NK-92 treated with Interleukin-12 subunit alpha and Interleukin-12 subunit beta, amount 100 ng/mL, for 24 hours (cell line): ENCODE data around the gene DCXR.

Source experiments
- DNase-seq: peaks from one replicate; lab custom pipeline; 2025; lab: John Stamatoyannopoulos, UW

Gene DCXR

GRCh38 chr17:82010575-82011525 lies 26.6 kb downstream of the DCXR start:
- no peak for DNase-seq

GRCh38 chr17:82009413-82009812 lies 28.1 kb downstream of the DCXR start:
- no peak for DNase-seq

GRCh38 chr17:82008941-82009405 lies 28.5 kb downstream of the DCXR start:
- no peak for DNase-seq

- no peak for DNase-seq
These were observed 29.1 kb downstream of the DCXR start for GRCh38 chr17:82008258-82008940.

- no peak for DNase-seq
These were observed 29.8 kb downstream of the DCXR start for GRCh38 chr17:82007495-82008257.

GRCh38 chr17:82007228-82007494 lies 30.3 kb downstream of the DCXR start:
- no peak for DNase-seq

GRCh38 chr17:82006468-82007227 lies 30.8 kb downstream of the DCXR start:
- no peak for DNase-seq

GRCh38 chr17:82005701-82006348 lies 31.7 kb downstream of the DCXR start:
- DNase-seq = no peak

GRCh38 chr17:82004517-82005455 lies 32.7 kb downstream of the DCXR start:
- DNase-seq = no peak

GRCh38 chr17:82003411-82004381 lies 33.8 kb downstream of the DCXR start:
- DNase-seq = no peak

- DNase-seq = no peak
These were observed 35.9 kb downstream of the DCXR start for GRCh38 chr17:82001571-82002056.

GRCh38 chr17:82000803-82001570 lies 36.5 kb downstream of the DCXR start:
- no peak for DNase-seq

GRCh38 chr17:81999976-82000802 lies 37.3 kb downstream of the DCXR start:
- no peak for DNase-seq

GRCh38 chr17:81999587-81999975 lies 37.9 kb downstream of the DCXR start:
- no peak for DNase-seq

GRCh38 chr17:81998691-81999438 lies 38.6 kb downstream of the DCXR start:
- no peak for DNase-seq

- no peak for DNase-seq
These were observed 39.3 kb downstream of the DCXR start for GRCh38 chr17:81998212-81998611.
